ENCODE results near the gene TRABD2B. TPM values are rescaled to one million over a fixed set of nuclear protein-coding genes. Genes with fewer than 3 reads are reported as not detected.

Gene TRABD2B
- total RNA-seq, 4 donors from 2014 or later, result 0.63 to 3.1 (median 1.7) TPM

DNA sequence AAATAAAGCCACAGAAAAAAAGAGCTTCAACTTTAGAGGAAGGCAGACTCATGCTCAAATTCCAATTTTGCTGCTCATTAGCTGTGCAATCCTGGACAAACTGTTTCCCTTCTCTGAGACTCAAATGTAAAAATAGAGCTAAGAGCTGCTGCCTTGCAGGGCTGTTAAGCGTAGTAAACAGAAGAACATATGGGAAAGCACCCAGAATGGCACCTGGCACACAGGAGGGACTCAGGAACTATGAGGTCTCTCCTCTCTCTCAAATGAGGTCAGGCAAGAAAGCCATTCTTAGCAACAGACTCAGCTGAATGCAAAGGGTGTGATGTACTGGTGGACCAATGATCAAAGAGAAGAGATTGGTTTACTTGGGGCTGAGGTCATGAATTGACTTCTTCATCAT lies 61.3 kb downstream of the TRABD2B start:
- TF ChIP-seq POLR2A (IDR thresholded peaks at IDR 0.05), result no peak
- TF ChIP-seq, protein P1, sequence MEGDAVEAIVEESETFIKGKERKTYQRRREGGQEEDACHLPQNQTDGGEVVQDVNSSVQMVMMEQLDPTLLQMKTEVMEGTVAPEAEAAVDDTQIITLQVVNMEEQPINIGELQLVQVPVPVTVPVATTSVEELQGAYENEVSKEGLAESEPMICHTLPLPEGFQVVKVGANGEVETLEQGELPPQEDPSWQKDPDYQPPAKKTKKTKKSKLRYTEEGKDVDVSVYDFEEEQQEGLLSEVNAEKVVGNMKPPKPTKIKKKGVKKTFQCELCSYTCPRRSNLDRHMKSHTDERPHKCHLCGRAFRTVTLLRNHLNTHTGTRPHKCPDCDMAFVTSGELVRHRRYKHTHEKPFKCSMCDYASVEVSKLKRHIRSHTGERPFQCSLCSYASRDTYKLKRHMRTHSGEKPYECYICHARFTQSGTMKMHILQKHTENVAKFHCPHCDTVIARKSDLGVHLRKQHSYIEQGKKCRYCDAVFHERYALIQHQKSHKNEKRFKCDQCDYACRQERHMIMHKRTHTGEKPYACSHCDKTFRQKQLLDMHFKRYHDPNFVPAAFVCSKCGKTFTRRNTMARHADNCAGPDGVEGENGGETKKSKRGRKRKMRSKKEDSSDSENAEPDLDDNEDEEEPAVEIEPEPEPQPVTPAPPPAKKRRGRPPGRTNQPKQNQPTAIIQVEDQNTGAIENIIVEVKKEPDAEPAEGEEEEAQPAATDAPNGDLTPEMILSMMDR (IDR thresholded peaks at IDR 0.05), result no peak
- intact Hi-C loops (cut with DNase I; ENCODE audit: low total_unique reads), result no loop called here
- 100% methylated on average over 1 of the region's 1 CpG for WGBS, 2 donors
- H3K4me3 ChIP-seq (ENCODE audit: low read depth, poor library complexity, severe bottlenecking), result no peak overlapping the region
- peak in 1 of 2 donors; percentile 1 for DNase-seq (ENCODE audit: low spot score in 2 of 2)

DNA sequence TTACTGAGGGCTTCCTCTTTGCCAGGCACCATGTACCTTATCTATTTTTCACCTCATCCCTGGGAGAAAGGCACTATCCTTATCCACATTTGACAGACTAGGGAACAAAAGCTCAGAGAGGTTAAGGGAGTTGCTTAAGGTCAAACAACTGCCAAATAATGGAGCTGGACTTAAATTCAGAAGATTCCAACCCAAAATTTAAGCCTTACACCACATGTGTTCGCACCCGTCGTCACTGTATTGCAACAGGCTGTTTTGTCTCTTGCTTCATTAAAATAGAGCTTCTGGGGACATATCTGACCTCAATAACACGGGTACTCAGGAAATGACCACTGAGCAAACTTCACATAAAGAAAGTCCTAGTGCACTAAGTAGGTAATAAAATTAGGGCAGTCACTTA lies 62.0 kb downstream of the TRABD2B start:
- H3K4me3 ChIP-seq (ENCODE audit: low read depth, poor library complexity, severe bottlenecking), result no peak overlapping the region
- TF ChIP-seq, protein P1 (IDR thresholded peaks at IDR 0.05), result no peak
- TF ChIP-seq POLR2A (IDR thresholded peaks at IDR 0.05), result no peak
- intact Hi-C loops (cut with DNase I; ENCODE audit: low total_unique reads), result no loop called here
- DNase-seq (ENCODE audit: low spot score in 2 of 2), result peak; percentile 48 to 49
- WGBS, 2 donors, result 42 to 49% methylated on average over 4 of the region's 4 CpGs

DNA sequence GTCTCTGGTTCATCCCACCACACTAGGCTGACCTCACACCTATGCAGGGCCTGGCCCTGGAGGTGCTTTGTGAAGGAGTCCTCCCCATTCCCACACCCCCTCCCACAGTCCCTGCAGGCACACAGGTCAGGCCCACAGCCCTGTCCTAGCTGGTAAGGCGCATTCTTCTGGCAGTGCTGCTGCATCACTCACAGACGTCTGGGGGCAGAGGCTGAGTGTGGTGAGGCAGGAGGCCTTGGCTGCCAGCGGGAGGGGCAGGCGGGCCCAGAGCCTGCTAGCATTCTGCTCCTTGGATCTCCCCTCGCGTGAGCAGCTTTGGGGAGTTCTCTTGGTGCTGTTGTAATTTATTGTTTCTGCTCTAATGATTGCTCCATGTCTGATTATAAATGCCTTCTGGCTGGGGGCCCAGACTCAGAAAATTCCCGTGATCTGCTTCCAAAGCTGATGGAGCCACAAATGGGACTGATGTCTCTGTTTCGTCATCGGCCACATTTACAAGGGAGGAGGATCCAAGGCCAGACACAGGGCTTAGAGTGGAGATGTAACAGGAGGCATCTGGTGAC lies 62.9 kb downstream of the TRABD2B start:
- 20 to 40% methylated on average over 9 of the region's 9 CpGs for WGBS, 2 donors
- TF ChIP-seq, protein P1 (IDR thresholded peaks at IDR 0.05), result no peak
- TF ChIP-seq POLR2A (IDR thresholded peaks at IDR 0.05), result no peak
- H3K4me3 ChIP-seq (ENCODE audit: low read depth, poor library complexity, severe bottlenecking), result no peak overlapping the region
- peak; percentile 90 to 96 for DNase-seq (ENCODE audit: low spot score in 2 of 2)
- intact Hi-C loops (cut with DNase I; ENCODE audit: low total_unique reads), result no loop called here

DNA sequence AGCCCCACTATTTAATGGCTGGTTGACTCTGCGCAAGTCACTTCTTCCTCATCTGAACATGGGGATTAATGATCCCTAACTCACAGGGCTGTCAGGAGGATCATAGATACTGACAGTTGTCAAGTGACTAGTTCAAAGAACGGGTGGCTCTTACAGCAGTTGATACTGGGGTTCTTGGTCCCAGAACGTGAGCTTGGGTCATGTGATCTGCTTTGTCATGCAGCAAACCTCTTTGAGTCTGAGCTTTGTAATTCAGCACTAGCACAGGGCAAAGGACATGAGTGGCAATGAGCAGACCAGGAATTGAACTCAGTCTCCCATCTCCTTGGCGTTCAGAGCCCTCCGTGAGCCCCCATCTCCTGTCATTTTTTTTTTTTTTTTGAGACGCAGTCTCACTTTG lies 64.4 kb downstream of the TRABD2B start:
- WGBS, 2 donors, result 79 to 80% methylated on average over 6 of the region's 6 CpGs
- TF ChIP-seq POLR2A (IDR thresholded peaks at IDR 0.05), result no peak
- TF ChIP-seq, protein P1 (IDR thresholded peaks at IDR 0.05), result no peak
- intact Hi-C loops (cut with DNase I; ENCODE audit: low total_unique reads), result no loop called here
- DNase-seq (ENCODE audit: low spot score in 2 of 2), result no peak
- no peak overlapping the region for H3K4me3 ChIP-seq (ENCODE audit: low read depth, poor library complexity, severe bottlenecking)

DNA sequence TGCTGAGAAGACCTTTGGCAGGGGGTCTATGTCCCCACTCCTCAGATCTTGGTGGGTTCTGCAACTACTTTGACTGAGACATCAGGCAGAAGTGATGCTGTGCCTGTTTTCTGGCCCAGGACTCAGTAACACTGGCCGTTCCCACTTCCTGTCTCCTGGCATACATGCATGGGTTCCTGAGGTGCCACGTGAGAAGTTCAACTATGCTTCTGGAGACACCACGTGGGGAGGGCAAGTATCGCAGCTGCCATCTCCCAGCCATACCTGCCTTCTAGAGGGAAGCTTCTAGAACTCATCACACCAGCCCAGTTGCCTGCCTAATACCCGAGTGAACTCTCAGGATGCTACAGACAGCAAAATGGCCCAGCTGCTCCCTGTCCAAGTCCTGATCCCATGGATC lies 65.8 kb downstream of the TRABD2B start:
- intact Hi-C loops (cut with DNase I; ENCODE audit: low total_unique reads), result no loop called here
- no peak for DNase-seq (ENCODE audit: low spot score in 2 of 2)
- 70 to 75% methylated on average over 5 of the region's 5 CpGs for WGBS, 2 donors
- no peak overlapping the region for H3K4me3 ChIP-seq (ENCODE audit: low read depth, poor library complexity, severe bottlenecking)
- TF ChIP-seq, protein P1 (IDR thresholded peaks at IDR 0.05), result peak in 1 of 3 donors; percentile 10
- TF ChIP-seq POLR2A (IDR thresholded peaks at IDR 0.05), result no peak

Data from lower leg skin (tissue), 4 donors.